ENCODE results near the gene CRCP.

GRCh38 chr7:66181845-66182244, 67.2 kb downstream of the CRCP start:
- TF ChIP-seq POLR2A (IDR thresholded peaks at IDR 0.05) (no peak), CTCF (IDR thresholded peaks at IDR 0.05) (no peak)
